Fibroblast of the aortic adventitia (primary cell): Measurements from ENCODE around the gene FIBP. TPM values are rescaled to one million over a fixed set of nuclear protein-coding genes. Genes with fewer than 3 reads are reported as not detected.
A peak's percentile ranks its signal among the peaks of the same experiment; 100 is the strongest.

ENCODE experiments used
- DNase-seq: peaks from one replicate; pipeline ENCODE4 v3.0.0-alpha.2; 2010; ENCODE audit warnings: low read depth
- H3K4me3 ChIP-seq: 2 replicates; pipeline ENCODE4 v1.5.1; 2011; ENCODE audit warnings: low read depth, mild to moderate bottlenecking, control low read depth, low read length, moderate library complexity
- CTCF ChIP-seq: IDR thresholded peaks from 2 replicates; pipeline ENCODE4 v1.5.1; 2011; ENCODE audit warnings: mild to moderate bottlenecking, low read length, control low read depth, inconsistent platforms; ENCODE audit not compliant: insufficient read depth
- total RNA-seq: library from RNA; depleted of rRNA; stranded (reverse); fragments of >200 nt; gene quantifications from 2 replicates; pipeline ENCODE4 v1.2.3, GENCODE V29; 2012; ENCODE audit warnings: low replicate concordance

Gene FIBP
- total RNA-seq, 1 donor, result 157 TPM

- TF ChIP-seq CTCF, result no peak
- H3K4me3 ChIP-seq, result peak overlapping the region; percentile 40
- DNase-seq, result peak; percentile 97
Observed at GRCh38 chr11:65915821-65916251, 27.6 kb upstream of the FIBP start.

- DNase-seq, result no peak
- no peak for TF ChIP-seq CTCF
- H3K4me3 ChIP-seq, result no peak overlapping the region
Observed at GRCh38 chr11:65915101-65915820, 27.0 kb upstream of the FIBP start.

- peak; percentile 87 for DNase-seq
- TF ChIP-seq CTCF, result no peak
- no peak overlapping the region for H3K4me3 ChIP-seq
Observed at GRCh38 chr11:65912845-65913244, 24.6 kb upstream of the FIBP start.

GRCh38 chr11:65911682-65912568, 23.7 kb upstream of the FIBP start:
- no peak overlapping the region for H3K4me3 ChIP-seq
- peak; percentile 29 for TF ChIP-seq CTCF
- DNase-seq, result peak; percentile 88

GRCh38 chr11:65907878-65908277, 19.6 kb upstream of the FIBP start:
- DNase-seq, result no peak
- no peak overlapping the region for H3K4me3 ChIP-seq
- no peak for TF ChIP-seq CTCF

GRCh38 chr11:65906602-65907001, 18.3 kb upstream of the FIBP start:
- H3K4me3 ChIP-seq, result no peak overlapping the region
- DNase-seq, result no peak
- TF ChIP-seq CTCF, result no peak
